Measurements from ENCODE around the gene G6PC2.
"Not testable (repeated sequence)": the region's sequence is repeated elsewhere in the genome, so short reads cannot be mapped to it uniquely, and the experiment has no call there.

Gene G6PC2

GRCh38 chr2:168907940-168908662 lies 7.0 kb downstream of the G6PC2 start:
- no peak for DNase-seq (ENCODE audit: low read depth in 2 of 2)

- DNase-seq (ENCODE audit: low read depth in 2 of 2) = no peak
Measured at GRCh38 chr2:168910330-168910729, 9.2 kb downstream of the G6PC2 start.

GRCh38 chr2:168912466-168912865 lies 11.4 kb downstream of the G6PC2 start:
- no peak for DNase-seq (ENCODE audit: low read depth in 2 of 2)

DNA sequence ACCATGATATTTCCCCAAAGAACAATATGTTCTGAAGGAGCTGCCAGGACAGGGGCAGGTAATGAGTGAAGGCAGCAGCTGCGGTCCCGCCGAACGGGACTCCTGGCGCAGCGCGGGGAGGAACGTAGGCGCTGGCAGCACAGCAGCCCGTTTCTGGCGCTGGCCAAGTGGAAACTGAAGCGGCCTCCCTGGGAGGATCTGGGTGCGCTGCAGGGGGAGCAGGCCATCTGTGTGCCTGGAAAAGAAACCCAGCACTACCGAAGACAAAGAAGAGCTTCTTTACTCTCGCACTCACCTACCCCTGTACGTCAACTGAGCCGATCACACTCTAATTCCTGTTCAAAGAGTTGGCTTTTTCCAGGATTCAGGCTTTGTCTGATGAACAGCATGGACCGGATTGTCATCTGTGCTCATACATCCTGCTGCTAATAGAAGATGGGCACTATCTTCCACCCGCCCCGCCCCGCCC lies 11.8 kb downstream of the G6PC2 start:
- DNase-seq (ENCODE audit: low read depth in 2 of 2) = no peak

- DNase-seq (ENCODE audit: low read depth in 2 of 2) = no peak
Measured at GRCh38 chr2:168913495-168913894, 12.4 kb downstream of the G6PC2 start.

GRCh38 chr2:168915441-168916330 lies 14.6 kb downstream of the G6PC2 start:
- DNase-seq (ENCODE audit: low read depth in 2 of 2) = no peak

DNA sequence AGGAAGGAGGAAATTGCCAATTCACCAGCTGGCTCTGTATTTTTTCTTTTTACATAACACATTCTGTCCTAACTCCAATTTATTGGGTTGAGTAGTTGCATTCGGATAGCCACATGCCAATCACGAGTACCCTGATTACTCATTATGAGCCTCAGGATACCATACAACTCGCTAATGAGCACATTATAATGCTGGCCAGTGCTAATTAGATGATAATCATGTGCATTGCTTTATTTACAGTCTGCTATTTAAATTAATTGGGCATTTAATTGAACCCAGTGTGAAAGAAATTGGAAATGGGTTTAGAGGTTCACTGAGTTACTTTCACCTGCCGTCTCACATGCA lies 15.2 kb downstream of the G6PC2 start:
- DNase-seq (ENCODE audit: low read depth in 2 of 2) = no peak

- no peak for DNase-seq (ENCODE audit: low read depth in 2 of 2)
Measured at GRCh38 chr2:168920504-168921157, 19.5 kb downstream of the G6PC2 start.

GRCh38 chr2:168926621-168927386 lies 25.7 kb downstream of the G6PC2 start:
- DNase-seq (ENCODE audit: low read depth in 2 of 2) = no peak

GRCh38 chr2:168928113-168928831 lies 27.2 kb downstream of the G6PC2 start:
- no peak for DNase-seq (ENCODE audit: low read depth in 2 of 2)

- DNase-seq (ENCODE audit: low read depth in 2 of 2) = no peak
Measured at GRCh38 chr2:168929031-168929430, 27.9 kb downstream of the G6PC2 start.

GRCh38 chr2:168930242-168930641 lies 29.2 kb downstream of the G6PC2 start:
- no peak for DNase-seq (ENCODE audit: low read depth in 2 of 2)

DNA sequence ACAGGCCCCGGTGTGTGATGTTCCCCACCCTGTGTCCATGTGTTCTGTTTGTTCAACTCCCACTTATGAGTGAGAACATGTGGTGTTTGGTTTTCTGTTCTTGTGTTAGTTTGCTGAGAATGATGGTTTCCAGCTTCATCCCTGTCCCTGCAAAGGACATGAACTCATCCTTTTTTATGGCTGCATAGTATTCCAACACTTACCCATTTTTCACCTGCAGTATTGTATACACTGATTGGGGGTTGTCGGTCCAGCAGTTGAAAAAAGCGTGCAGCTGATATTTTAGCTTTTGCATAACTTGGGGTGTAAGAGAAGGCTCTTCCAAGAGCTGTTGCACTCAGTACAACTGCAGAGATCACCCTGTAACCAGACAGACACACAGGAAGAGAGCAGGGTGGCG lies 31.1 kb downstream of the G6PC2 start:
- not testable (repeated sequence) for DNase-seq (ENCODE audit: low read depth in 2 of 2)

DNA sequence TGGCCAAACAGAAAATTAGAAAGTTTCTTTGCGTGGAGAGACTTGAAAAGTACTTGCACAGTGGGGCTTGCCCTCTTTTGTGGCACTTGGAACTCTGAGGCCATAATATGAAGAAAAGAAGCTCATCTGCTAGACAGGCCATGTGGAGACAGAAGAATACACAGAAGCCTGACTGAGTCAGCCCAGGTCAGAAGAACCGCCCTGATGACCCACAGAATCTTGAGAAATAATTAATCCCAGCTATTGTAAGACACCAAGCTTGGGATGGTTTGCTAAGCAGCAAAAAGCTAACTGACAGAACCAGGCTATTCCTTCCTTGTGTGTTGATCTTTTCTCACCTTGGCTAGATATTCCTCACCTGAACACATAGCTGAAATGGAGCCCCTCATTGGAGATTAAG lies 33.7 kb downstream of the G6PC2 start:
- DNase-seq (ENCODE audit: low read depth in 2 of 2) = no peak

DNA sequence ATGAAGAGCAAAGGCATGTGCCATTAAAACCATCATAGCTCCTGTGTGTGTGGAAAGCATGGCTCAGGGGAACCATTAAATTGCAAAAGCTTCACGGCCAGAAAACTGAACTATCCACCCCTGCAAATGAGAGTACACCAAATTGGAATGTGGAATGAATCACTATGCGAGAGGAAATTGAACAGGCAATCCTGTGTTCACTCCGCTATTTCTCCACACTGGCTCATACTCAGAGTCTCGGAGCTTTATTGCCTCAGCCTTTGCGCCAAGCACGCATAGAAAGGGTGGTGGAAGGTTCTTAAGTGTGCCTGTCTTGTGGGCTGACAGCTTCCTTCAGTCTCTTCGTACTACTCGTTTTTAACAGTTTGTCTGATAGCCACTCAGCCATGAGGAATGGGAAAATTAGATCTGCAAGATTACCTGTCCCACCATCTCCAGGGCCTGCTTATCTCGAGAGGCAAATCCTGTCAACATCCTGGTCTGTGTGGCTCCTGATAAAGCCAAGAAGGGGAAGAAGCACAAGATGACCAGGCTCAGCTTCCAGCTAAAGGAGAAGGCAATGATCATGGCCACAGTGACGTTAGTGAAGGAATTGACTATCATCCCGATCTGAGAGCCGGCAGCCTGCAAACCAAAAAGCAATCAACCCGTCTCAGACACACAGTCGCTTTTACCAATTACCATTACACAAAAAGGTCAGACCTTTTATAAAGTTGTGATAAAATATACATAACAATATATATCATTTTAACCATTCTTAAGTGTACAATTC lies 34.9 kb downstream of the G6PC2 start:
- DNase-seq (ENCODE audit: low read depth in 2 of 2) = no peak

DNA sequence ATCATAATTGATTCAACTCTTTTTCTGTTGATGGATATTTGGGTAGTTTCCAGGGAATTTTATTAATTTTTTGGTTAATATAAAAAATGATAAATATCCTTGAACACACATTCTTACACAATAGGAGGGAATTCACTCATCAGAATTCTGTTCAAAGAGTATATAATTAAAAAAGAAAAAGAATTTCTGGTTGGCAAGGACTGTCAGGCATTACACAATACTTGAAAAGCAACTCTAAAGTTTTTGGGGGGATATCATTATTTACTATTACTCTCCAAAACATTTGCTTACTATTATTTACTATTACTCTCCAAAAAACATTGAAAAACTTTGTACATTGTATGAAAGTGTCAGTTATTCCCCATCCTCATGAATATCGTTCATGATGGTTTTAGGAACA lies 38.0 kb downstream of the G6PC2 start:
- DNase-seq (ENCODE audit: low read depth in 2 of 2) = no peak

DNA sequence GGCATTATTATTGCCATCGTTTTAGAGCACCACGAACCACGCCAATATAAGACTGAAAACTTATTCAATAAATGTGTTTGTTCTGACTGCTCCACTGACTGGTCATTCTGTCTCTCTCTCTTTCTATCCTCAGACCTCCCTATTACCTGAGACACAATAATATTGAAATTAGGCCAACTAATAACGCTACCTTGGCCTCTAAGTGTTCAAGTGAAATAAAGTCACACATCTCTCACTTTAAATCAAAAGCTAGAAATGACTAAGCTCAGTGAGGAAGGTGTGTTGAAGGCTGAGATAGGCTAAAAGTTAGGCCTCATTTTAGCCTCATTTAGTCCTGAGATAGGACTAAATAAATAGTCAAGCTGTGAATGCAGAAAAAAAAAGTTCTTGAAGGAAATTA lies 38.8 kb downstream of the G6PC2 start:
- no peak for DNase-seq (ENCODE audit: low read depth in 2 of 2)

GRCh38 chr2:168941297-168941696 lies 40.2 kb downstream of the G6PC2 start:
- DNase-seq (ENCODE audit: low read depth in 2 of 2) = no peak

- DNase-seq (ENCODE audit: low read depth in 2 of 2) = no peak
Measured at GRCh38 chr2:168944065-168944464, 43.0 kb downstream of the G6PC2 start.

DNA sequence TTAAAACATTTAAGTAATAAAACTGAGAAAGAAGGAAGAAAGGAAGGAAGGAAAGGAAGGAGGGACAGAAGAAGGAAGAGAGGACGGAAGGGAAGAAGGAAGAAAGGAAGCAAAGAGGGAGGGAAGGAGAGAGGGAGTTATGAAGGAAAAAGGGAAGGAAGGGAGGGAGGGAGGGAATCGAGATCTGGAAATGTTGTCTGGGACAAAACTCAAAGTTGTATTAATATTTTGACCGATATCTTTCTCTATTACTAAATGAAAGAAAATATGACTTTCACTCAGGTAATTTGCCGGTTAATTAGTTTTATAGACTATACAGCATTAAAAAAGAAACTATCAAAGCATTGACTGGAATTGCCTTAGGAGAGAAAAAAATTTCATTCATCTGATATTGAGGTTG lies 44.4 kb downstream of the G6PC2 start:
- DNase-seq (ENCODE audit: low read depth in 2 of 2) = no peak
